GM21515 (cell line): Measurements from ENCODE around the gene DHDDS.
A peak's percentile ranks its signal among the peaks of the same experiment; 100 is the strongest.
"Not testable (repeated sequence)": the region's sequence is repeated elsewhere in the genome, so short reads cannot be mapped to it uniquely, and the experiment has no call there.

Experiments used
- ATAC-seq: cut with Tn5 transposase; IDR thresholded peaks from one replicate; pipeline ENCODE4 v1.9.1; 2021; ENCODE audit not compliant: unreplicated experiment

The DHDDS gene, protein sequence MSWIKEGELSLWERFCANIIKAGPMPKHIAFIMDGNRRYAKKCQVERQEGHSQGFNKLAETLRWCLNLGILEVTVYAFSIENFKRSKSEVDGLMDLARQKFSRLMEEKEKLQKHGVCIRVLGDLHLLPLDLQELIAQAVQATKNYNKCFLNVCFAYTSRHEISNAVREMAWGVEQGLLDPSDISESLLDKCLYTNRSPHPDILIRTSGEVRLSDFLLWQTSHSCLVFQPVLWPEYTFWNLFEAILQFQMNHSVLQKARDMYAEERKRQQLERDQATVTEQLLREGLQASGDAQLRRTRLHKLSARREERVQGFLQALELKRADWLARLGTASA

DNA sequence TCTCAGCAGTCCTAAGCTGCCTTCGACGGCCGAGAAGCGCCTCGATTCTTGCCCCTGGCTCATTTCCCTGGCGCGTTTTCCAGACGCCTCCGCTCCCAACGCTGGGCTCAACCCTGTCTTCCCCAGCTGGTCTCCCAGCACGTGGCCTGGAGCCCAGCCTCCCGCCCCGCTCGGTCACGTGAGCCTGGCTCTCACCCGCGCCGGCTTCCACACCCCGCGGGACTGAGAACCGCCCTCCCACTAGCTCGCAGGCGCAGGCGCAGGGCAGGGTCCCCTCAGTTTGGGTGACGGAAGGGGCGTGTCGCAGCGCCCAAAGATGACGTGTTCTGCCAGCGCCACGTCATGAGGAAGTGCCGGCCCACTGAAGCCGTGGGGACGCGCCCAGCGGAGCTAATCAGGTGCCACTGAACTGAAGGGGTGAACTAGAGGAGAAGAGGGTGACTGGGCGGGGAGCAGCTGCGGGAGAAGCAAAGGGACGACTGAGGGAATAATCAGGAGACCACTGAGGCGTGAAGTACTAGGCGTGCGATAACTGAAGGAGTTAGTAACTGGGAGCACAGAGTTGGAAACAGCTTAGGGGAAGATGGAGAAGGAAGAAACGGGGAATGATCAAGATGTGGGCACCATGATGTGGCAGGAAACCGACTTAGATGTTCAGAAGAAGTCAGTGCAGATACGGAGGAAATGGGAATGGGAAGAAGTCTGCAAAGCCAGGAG is at the start of gene DHDDS:
TSS of gene DHDDS (plus strand) at position 343 of the 717 bp plus-strand sequence. CDS start 625 bp downstream, outside the sequence.
- ATAC-seq, result peak; percentile 91

DNA sequence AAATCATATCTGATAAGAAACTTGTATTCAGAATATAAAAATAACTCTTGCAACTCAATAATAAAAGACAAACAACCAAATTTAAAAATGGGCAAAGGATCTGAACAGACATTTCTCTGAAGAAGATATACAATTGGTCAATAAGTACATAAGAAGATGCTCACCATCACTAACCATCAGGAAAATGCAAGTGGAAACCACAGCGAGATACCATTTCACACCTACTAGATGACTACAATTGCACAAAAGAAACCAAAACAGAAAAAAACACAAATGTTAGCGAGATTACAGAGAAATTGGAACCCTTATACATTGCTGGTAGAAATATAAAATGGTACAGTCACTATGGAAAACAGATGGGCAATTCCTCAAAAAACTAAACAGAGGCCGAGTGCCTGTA is 48.0 kb upstream of the DHDDS start:
- no peak for ATAC-seq

- not testable (repeated sequence) for ATAC-seq
Measured at GRCh38 chr1:26385063-26385462, 47.1 kb upstream of the DHDDS start.

GRCh38 chr1:26387447-26387846 is 44.7 kb upstream of the DHDDS start:
- no peak for ATAC-seq

GRCh38 chr1:26388791-26389445 is 43.2 kb upstream of the DHDDS start:
- ATAC-seq, result no peak

DNA sequence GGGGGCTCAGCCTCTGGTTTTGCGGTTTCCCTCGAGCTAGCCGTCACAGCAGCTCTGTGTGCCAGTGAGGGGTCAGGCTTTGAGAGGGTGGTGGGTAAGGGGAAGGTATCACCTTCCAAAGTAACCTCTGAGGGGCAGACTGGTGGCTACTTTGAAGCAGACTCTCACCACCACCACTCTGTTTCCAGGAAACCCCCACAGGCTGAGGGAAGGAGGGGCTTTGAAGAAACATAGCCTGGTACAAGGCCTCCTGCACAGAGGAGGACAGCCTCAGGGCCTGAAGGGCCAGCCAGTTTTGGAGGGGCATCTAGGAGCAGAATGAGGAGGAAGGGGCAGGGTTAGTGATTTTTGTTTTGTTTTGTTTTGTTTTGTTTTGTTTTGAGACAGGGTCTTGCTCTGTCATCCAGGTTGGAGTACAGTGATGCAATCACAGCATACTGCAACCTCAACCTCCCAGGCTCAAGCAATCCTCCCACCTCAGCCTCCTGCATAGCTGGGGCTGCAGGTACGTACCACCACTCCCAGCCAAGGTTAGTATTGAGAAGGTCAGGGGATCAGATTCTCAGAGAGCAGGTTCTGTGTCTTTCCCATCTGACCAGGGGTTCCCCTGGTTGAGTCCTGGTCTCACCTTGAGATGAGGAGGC is 42.4 kb upstream of the DHDDS start:
- no peak for ATAC-seq

- ATAC-seq, result no peak
Measured at GRCh38 chr1:26391450-26391849, 40.7 kb upstream of the DHDDS start.

DNA sequence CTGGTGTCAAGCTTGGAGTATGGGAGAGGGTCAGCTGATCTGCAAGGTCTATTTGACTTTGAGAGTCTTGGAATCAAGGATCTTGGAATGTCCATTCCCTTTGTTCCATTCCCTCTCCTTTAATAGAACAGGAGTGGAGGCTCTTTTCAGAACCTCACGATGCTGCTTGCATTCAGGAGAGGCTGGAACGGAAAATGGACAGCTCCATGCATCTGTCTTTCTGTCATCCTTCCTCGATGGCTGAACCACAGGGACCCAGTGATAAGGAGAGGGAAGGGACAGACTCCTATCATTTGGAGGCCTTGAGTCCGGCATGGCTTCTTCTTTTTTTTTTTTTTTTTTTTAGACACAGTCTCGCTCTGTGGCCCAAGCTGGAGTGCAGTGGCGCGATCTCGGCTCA is 36.4 kb upstream of the DHDDS start:
- no peak for ATAC-seq

- ATAC-seq, result no peak
Measured at GRCh38 chr1:26399034-26399433, 33.1 kb upstream of the DHDDS start.

GRCh38 chr1:26401891-26402290 is 30.2 kb upstream of the DHDDS start:
- ATAC-seq, result no peak

- no peak for ATAC-seq
Measured at GRCh38 chr1:26403656-26404055, 28.5 kb upstream of the DHDDS start.

DNA sequence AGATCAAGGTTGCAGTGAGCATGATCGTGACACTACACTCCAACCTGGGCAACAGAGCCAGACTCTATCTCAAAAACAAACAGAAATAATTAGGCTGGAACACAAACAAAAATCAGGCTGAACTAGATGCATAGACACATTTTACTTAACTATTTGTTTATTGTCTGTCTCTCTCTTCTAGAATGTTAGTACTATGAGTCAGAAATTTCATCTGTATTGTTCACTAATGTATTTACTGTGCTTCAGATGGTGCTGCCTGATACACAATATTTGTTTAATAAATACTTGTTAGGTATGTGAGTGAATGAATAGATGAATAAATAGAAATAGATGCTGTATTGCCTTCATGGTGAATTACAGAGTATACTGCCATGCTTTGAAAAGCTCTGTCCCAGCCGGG is 27.5 kb upstream of the DHDDS start:
- ATAC-seq, result no peak

GRCh38 chr1:26405281-26405915 is 26.7 kb upstream of the DHDDS start:
- ATAC-seq, result no peak

GRCh38 chr1:26408604-26409003 is 23.5 kb upstream of the DHDDS start:
- ATAC-seq, result no peak

DNA sequence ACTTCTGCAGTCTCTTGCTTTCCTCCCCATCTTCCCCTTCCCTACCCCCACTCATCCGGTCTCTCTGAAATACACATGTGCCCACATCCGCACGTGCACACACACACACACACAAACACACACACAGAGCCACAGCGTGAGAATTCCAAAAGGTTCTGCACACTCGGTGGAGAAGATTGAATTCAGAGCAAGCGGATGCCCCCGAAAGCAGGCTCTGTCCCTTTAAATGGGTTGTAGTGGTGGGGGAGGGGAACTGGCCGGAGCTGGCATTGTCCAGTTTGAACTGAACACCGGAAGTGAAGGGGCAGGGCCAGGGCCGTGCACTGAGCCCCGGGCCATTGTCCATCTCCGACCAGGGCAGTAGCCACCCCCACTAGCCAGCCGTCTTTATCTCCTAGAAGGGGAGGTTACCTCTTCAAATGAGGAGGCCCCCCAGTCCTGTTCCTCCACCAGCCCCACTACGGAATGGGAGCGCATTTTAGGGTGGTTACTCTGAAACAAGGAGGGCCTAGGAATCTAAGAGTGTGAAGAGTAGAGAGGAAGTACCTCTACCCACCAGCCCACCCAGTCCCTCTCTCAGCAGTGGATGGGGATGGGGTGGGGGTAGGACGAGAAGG is 22.8 kb upstream of the DHDDS start:
- ATAC-seq, result no peak

DNA sequence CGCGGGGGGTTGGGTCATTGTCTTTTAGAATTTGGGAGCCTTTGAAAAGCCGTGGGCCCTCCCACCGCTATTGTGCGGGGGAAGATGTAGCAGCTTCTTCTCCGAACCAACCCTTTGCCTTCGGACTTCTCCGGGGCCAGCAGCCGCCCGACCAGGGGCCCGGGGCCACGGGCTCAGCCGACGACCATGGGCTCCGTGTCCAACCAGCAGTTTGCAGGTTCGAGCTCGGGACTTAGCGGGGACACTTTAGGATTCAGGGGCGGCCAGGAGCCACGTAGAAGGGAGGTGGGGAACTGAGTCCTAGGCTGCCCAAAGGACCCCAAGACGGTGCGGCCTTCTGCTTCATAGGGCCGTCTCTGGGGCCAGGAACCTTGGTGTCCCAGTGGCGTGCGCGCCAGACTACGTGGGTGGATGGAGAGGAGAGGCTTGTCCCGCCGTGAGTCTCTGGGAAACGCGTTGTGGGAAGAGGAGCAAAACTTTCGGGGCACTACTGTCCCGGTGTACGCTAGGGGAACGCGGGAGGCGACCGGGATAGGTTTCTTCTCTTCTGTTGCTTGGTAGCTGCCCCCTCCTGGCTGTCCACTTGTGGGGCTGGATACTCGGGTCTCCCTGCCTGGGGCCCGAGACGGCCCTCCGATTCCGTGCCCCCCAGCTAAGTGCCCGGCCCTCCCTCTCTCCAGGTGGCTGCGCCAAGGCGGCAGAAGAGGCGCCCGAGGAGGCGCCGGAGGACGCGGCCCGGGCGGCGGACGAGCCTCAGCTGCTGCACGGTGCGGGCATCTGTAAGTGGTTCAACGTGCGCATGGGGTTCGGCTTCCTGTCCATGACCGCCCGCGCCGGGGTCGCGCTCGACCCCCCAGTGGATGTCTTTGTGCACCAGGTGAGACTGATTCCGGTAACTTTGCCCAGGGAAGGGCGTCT is 21.2 kb upstream of the DHDDS start, which contains the start of gene LIN28A:
TSS of gene LIN28A (plus strand) at position 112 of the 918 bp plus-strand sequence. CDS start at position 187, 75 bp downstream.
- no peak for ATAC-seq

- no peak for ATAC-seq
Measured at GRCh38 chr1:26411624-26412074, 20.5 kb upstream of the DHDDS start.

DNA sequence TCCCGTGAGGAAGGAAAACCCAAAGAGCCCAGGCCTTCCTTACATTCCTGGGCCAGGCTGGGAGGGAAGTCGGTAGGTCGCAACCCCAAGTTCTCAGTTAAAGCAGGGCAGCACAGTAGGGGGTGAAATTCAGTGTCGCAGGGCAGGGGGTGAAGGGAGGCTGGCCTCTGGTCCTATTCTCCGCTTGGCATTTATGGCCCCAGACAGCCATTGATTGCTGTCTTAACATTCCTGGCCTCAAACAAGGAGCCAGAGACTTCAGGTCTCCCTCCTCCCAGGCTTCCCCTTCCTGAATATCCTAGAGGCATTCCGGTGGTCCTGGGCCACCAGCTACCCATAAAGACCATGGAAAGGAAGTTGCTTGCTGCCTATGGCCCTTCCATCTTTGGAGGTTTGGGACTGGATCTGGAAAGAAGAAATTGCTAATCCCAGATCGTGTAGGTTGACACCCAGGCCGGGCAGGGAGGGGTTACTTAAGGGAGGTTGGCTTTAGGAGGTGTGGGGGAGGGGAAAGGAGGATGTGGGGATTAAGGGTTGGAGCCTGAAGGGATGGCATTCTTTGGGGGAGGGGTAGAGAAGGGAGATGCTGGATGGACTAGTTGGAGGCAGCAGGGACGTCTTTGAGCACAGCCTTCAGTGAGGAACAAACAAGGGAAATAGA is 19.8 kb upstream of the DHDDS start:
- ATAC-seq, result no peak

GRCh38 chr1:26413031-26413430 is 19.1 kb upstream of the DHDDS start:
- no peak for ATAC-seq
